ENCODE data around the gene PACSIN2.
"Not testable (repeated sequence)": the region's sequence is repeated elsewhere in the genome, so short reads cannot be mapped to it uniquely, and the experiment has no call there.

The PACSIN2 gene

GRCh38 chr22:42964994-42965699 lies 49.8 kb downstream of the PACSIN2 start:
- DNase-seq: peak in 1 of 4 experiments; percentile 27

GRCh38 chr22:42963231-42963595 lies 51.7 kb downstream of the PACSIN2 start:
- DNase-seq: no peak

GRCh38 chr22:42962295-42963230 lies 52.4 kb downstream of the PACSIN2 start:
- DNase-seq: peak; percentile 84 to 94 (median 93)

GRCh38 chr22:42961810-42962209 lies 53.1 kb downstream of the PACSIN2 start:
- DNase-seq: peak in 3 of 4 experiments; percentile 36 to 65 (median 55)

GRCh38 chr22:42961400-42961690 lies 53.6 kb downstream of the PACSIN2 start:
- not testable (repeated sequence) for DNase-seq

- peak; percentile 27 to 69 (median 55) for DNase-seq
Observed at GRCh38 chr22:42960531-42961399, 54.2 kb downstream of the PACSIN2 start.

- DNase-seq: peak; percentile 61 to 81 (median 78)
Observed at GRCh38 chr22:42959576-42960509, 55.1 kb downstream of the PACSIN2 start.

- no peak for DNase-seq
Observed at GRCh38 chr22:42958937-42959336, 56.0 kb downstream of the PACSIN2 start.

- no peak for DNase-seq
Observed at GRCh38 chr22:42957958-42958357, 57.0 kb downstream of the PACSIN2 start.

- no peak for DNase-seq
Observed at GRCh38 chr22:42957544-42957943, 57.4 kb downstream of the PACSIN2 start.

- peak in 2 of 4 experiments; percentile 2 to 42 for DNase-seq
Observed at GRCh38 chr22:42955848-42956247, 59.1 kb downstream of the PACSIN2 start.

GRCh38 chr22:42955087-42955635 lies 59.8 kb downstream of the PACSIN2 start:
- peak in 1 of 4 experiments; percentile 1 for DNase-seq

- DNase-seq: not testable (repeated sequence)
Observed at GRCh38 chr22:42953751-42954150, 61.2 kb downstream of the PACSIN2 start.

GRCh38 chr22:42951093-42951710 lies 63.7 kb downstream of the PACSIN2 start:
- DNase-seq: peak in 1 of 4 experiments; percentile 1

GRCh38 chr22:42950281-42950680 lies 64.7 kb downstream of the PACSIN2 start:
- DNase-seq: peak in 1 of 4 experiments; percentile 1

- DNase-seq: no peak
Observed at GRCh38 chr22:42949159-42949558, 65.8 kb downstream of the PACSIN2 start.

- no peak for DNase-seq
Observed at GRCh38 chr22:42948294-42948693, 66.7 kb downstream of the PACSIN2 start.

- DNase-seq: no peak
Observed at GRCh38 chr22:42947211-42947990, 67.5 kb downstream of the PACSIN2 start.

GRCh38 chr22:42946546-42947198 lies 68.3 kb downstream of the PACSIN2 start:
- DNase-seq: peak; percentile 74 to 80 (median 78)
